Stimulated activated CD8-positive, alpha-beta memory T cell treated with anti-CD3 and anti-CD28 coated beads, Interleukin-2, amount 100 ng/mL, for 48 hours (primary cell): ENCODE measurements around the gene MYO15A.

Experiments used
- DNase-seq, 2 donors: peaks; one replicate each; pipeline ENCODE4 v3.0.0-alpha.2; 2020; ENCODE audit warnings: low read depth in 2 of 2

The MYO15A gene

DNA sequence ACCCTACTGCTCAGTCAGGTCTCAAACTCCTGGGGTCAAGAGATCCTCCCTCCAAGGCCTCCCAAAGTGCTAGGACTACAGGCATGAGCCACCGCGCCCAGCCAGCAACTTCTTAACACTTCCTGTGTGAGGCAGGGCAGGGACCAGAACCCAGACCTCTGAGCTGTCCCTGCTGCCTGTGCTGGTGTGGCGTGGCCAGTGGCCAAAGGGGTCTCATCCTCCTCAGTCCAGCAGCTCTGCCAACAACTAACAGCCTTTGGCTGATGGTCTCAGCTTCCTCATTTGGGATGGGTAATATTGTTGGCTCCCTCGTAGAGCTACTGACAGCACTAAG, 115.5 kb downstream of the MYO15A start:
- no peak for DNase-seq

DNA sequence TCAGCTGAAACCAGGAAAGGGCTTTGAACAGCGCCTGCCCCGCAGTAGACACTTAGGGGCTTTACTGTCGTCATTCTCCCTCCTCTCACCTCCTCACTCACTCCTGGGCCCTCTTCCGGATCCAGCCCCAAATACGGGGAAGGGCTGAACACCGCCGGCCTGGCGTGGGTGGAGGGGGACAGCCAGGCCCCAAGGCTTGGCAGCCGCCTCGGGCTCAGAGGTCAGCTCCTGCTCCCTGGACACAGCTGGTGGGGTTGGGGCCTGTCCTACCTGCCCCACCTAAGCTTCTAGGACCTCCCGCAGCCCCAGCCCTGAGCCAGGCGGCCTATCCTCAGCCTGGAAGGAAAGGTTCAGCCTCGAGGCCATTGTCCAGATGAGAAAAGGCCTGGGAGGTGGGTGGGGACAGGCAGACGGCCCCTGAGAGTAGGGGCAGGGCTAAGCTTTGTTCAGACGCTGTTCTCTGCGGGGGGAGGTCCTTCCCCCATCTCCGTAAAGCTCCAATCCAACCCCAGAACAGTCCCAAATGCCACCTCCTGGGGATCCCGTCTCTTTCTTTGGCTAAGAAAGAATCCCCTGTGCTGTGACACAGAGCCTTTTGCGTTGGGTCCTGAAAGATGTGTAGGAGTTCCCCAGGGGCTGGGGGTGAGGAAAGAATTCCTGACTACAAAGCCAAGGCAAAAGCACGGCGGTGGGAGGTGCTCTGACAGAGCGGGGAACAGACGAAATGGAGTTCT, 116.0 kb downstream of the MYO15A start:
- no peak for DNase-seq

DNA sequence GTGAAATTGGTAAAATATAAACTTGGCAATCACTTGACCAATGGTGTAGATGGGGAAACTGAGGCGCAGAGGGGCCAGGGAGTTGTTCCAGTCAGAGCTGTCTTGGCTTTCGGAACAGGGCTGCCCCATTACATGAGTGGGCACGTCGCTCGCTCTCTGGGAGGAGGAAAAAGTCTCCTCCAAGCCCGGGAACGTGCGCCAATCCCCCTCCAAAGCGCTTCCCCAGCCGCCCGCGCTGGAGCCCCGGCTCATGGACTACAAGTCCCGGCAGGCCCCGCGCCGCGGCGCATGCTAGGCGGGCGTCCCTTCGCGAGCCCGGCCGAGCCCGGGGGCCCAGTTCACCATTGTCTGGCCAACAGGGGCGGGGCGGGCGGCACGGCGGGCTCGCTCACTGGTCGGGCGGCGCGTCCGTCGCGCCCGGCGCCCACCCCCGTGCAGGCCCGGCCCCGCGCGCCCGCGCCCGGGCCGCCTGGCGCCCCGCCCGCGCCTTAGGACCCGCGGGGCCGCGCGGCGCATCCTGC, 116.6 kb downstream of the MYO15A start, which contains the start of gene LLGL1:
Gene LLGL1 (plus strand): TSS at position 515 of the 521 bp plus-strand sequence. CDS start 48 bp downstream, outside the sequence.
- DNase-seq: peak; percentile 94 to 98

DNA sequence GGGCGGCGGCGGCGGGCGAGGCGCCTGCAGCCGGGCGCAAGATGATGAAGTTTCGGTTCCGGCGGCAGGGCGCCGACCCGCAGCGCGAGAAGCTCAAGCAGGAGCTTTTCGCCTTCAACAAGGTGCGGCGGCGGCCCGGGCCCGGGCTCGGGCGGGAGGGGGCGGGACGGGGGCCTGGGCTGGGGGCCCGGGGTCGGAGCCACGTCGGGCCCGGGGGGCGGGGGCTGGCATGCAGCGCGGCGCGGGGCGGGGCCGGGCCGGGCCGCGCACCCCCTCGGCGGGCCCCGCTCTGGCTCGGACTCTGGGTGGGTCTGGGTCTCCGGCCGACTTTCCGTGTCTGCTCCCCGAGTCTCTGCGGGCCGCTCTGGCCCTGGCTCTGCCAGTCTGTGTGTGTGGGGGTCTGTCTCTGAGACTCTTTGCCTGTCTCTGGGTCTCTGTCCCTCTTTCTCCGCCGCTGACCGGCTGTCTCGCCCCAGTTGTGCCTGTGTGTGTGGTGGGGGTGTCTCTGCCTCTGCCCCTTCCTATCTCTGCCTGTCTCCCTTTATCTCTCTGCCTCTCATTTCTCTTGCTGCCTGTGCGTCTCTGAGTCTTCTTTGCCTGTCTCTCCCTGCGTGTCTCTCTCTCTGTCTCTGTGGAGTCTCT, 117.2 kb downstream of the MYO15A start:
- DNase-seq: peak in 1 of 2 donors; percentile 4

DNA sequence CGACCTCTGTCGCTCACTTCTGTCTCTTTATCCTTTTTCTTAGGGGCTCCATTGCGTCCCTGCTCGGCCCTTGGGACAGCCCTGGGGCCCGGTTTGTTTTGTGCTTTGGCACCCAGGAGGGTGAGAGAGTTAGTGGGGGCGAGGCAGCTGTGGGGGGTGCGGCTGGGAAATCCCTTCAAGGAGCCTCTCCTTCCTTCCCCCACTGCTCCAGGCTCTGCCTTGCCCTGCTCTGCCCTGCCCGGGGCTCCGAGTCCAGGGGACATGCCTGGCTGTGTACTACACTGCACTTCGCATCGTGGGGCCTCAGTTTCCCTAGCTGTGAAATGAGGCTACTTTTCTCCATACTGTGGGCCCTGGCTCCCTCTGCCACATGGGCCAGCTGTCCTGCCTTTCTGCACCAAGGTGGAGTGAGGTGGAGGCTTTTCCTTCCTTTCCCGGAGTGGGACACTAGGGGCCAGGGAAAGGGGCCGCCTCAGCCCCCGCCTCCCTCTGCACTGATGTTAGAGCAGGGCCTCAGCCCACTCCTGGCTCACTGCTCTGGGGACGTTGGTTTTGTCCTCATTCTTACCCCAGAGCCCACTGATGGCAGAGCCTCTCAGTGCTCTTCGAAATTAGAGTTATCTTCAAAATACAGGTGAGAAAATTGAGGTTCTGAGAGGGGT, 117.9 kb downstream of the MYO15A start:
- no peak for DNase-seq

DNA sequence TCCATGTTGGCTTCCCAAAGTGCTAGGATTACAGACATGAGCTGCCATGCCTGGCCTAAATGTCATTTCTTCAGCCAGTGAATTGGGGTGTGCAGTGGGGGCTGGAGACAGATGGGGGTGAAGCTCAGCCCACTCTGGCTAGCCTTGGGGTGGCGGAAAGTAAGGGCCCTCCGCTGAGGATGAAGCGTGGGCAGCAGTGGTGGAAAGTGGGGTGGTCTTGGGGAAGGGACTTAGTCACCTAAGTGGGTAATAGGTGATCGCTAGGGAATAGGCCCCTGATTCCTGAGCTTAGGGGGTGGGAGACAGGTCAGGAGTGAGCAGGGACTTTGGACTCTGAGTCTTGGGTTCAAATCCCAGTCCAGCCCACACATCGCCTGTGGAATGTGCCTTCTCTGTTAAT, 119.1 kb downstream of the MYO15A start:
- DNase-seq: no peak

DNA sequence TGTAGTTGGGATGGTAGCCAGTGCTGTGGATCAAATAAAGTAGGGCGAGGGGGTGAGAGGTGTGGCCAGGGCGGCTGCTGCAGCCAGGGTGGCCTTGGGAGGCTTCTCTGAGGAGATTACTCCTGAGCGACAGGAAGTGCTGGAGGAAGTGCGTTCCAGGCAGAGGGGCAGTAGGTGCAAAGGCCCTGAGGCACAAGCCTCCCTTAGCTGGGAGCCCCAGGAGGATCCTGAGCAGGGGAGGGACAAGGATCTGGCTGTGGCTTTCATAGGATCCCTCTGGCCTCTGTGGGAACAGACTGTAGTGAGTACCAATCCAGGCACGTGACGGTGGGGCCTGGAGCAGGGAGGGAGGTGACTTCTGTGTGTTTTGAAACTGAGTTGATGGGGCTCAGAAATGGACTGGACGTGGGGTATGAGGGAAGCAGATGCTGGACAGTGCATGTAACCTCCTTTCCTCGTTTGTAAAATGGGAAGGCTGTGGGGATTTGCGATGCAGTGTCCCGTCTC, 119.7 kb downstream of the MYO15A start:
- DNase-seq: no peak

DNA sequence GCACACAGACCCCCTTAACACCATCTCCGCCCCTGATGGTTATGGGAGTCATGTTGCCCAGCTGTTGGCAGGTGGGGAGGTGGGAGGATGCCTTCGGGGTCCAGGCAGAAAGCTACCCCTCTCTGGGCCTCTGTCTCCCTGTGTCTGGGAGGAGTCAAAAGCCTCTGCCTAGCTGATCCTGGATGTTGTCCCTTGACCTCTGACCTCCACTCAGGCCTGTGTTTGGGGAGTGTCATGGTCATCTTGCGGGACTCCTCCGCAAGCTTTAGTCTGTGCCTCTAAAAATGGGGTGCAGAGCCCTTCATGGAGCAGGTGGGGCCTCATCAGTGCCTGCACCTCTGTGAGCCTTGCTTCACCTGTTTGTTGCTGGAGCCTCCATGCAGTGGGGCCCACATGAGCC, 120.7 kb downstream of the MYO15A start:
- no peak for DNase-seq
